Daoy (cell line): ENCODE measurements around the gene ZNF865. TPM values are rescaled to one million over a fixed set of nuclear protein-coding genes. Genes with fewer than 3 reads are reported as not detected.

Source experiments
- DNase-seq: peaks from one replicate; pipeline ENCODE4 v3.0.0-alpha.2; 2015; ENCODE audit warnings: low read depth
- total RNA-seq: library from RNA; depleted of rRNA; stranded (reverse); fragments of >200 nt; shearing (Covaris generic); gene quantifications from 2 replicates; pipeline ENCODE4 v1.2.3, GENCODE V29; 2014

Gene ZNF865
- total RNA-seq, 1 experiment from 2014 or later = 0.80 TPM

- peak; percentile 99 for DNase-seq
Observed at GRCh38 chr19:55605207-55605636, 225 bp upstream of the ZNF865 start.

GRCh38 chr19:55606471-55606787, 982 bp downstream of the ZNF865 start:
- DNase-seq = no peak

- no peak for DNase-seq
Observed at GRCh38 chr19:55606817-55607216, 1.4 kb downstream of the ZNF865 start.

GRCh38 chr19:55609326-55609725, 3.9 kb downstream of the ZNF865 start:
- DNase-seq = no peak

GRCh38 chr19:55611300-55611982, 6.0 kb downstream of the ZNF865 start:
- DNase-seq = no peak

- no peak for DNase-seq
Observed at GRCh38 chr19:55611983-55612645, 6.7 kb downstream of the ZNF865 start.

GRCh38 chr19:55613396-55613795, 7.9 kb downstream of the ZNF865 start:
- DNase-seq = no peak

GRCh38 chr19:55613930-55614710, 8.7 kb downstream of the ZNF865 start:
- no peak for DNase-seq

- no peak for DNase-seq
Observed at GRCh38 chr19:55614711-55615542, 9.5 kb downstream of the ZNF865 start.

- no peak for DNase-seq
Observed at GRCh38 chr19:55615543-55616394, 10.3 kb downstream of the ZNF865 start.

GRCh38 chr19:55616395-55616875, 11.0 kb downstream of the ZNF865 start:
- DNase-seq = no peak

GRCh38 chr19:55617426-55617825, 12.0 kb downstream of the ZNF865 start:
- no peak for DNase-seq

GRCh38 chr19:55618426-55618825, 13.0 kb downstream of the ZNF865 start:
- no peak for DNase-seq

- no peak for DNase-seq
Observed at GRCh38 chr19:55619286-55619685, 13.8 kb downstream of the ZNF865 start.

GRCh38 chr19:55620410-55621204, 15.2 kb downstream of the ZNF865 start:
- no peak for DNase-seq

- no peak for DNase-seq
Observed at GRCh38 chr19:55621205-55621672, 15.8 kb downstream of the ZNF865 start.

GRCh38 chr19:55621673-55622231, 16.3 kb downstream of the ZNF865 start:
- DNase-seq = no peak

GRCh38 chr19:55622242-55622969, 17.0 kb downstream of the ZNF865 start:
- DNase-seq = no peak

GRCh38 chr19:55623130-55623529, 17.7 kb downstream of the ZNF865 start:
- DNase-seq = no peak
